Thyroid gland (tissue), 4 donors: Measurements from ENCODE around the gene KITLG. TPM values are rescaled to one million over a fixed set of nuclear protein-coding genes. Genes with fewer than 3 reads are reported as not detected.

Experiments used
- DNase-seq, 2 donors: peaks; one replicate each; pipeline ENCODE4 v3.0.0-alpha.2; 2019
- H3K27ac ChIP-seq, 3 donors: fragments of 200-600 bp; sonication (generic); 1 replicate in 2 of 3; 2 replicates in 1 of 3; pipeline ENCODE4 v1.5.1; 2016 to 2019; ENCODE audit warnings: mild to moderate bottlenecking in 1 of 3, moderate library complexity in 1 of 3
- H3K27me3 ChIP-seq: fragments of 200-600 bp; sonication (generic); one replicate; pipeline ENCODE4 v1.5.1; 2019
- H3K36me3 ChIP-seq, 2 donors: fragments of 200-600 bp; sonication (generic); one replicate each; pipeline ENCODE4 v1.5.1; 2016 to 2019
- H3K4me1 ChIP-seq, 2 donors: fragments of 200-600 bp; sonication (generic); one replicate each; pipeline ENCODE4 v1.5.1; 2017 to 2019
- H3K4me3 ChIP-seq, 3 donors: fragments of 200-600 bp; sonication (generic); replicated peaks in 1 of 3; 1 replicate in 2 of 3; 2 replicates in 1 of 3; pipeline ENCODE4 v1.5.1; 2016; ENCODE audit warnings: mild to moderate bottlenecking in 1 of 3
- H3K9me3 ChIP-seq: fragments of 200-600 bp; sonication (generic); one replicate; pipeline ENCODE4 v1.5.1; 2017
- POLR2A ChIP-seq, 2 donors: fragments of 450-650 bp; IDR thresholded peaks; one replicate each; pipeline ENCODE4 v1.6.1; 2017; ENCODE audit warnings: antibody characterized with exemption in 2 of 2, mild to moderate bottlenecking in 2 of 2, moderate library complexity in 1 of 2
- WGBS, 2 donors: methylation state at CpG; one replicate each; pipeline ENCODE4 v1.1.5; 2017; 5-methylcytosine and 5-hydroxymethylcytosine counted together
- intact Hi-C: fragments of 100-400 bp; cut with DNase I; formaldehyde crosslinking; loops from one replicate; pipeline ENCODE4 v1.15.1; 2023
- total RNA-seq, 4 donors: library from RNA; depleted of rRNA; stranded (reverse); fragments of >200 nt; gene quantifications; one replicate each; pipeline ENCODE4 v1.2.3, GENCODE V29; 2016
- TF ChIP-seq, protein P1 (sequence below), 6 experiments: fragments of 200-600 bp in 3 of 6; fragments of 450-650 bp in 3 of 6; sonication (generic) in 3 of 6; IDR thresholded peaks; one replicate each; pipeline ENCODE4 v1.5.1; 2016 to 2019; ENCODE audit warnings: antibody characterized with exemption in 6 of 6, mild to moderate bottlenecking in 2 of 6, inconsistent platforms in 1 of 6, moderate library complexity in 1 of 6

KITLG gene
- total RNA-seq, 4 donors from 2014 or later: 6.8 to 10.3 (median 8.4) TPM

DNA sequence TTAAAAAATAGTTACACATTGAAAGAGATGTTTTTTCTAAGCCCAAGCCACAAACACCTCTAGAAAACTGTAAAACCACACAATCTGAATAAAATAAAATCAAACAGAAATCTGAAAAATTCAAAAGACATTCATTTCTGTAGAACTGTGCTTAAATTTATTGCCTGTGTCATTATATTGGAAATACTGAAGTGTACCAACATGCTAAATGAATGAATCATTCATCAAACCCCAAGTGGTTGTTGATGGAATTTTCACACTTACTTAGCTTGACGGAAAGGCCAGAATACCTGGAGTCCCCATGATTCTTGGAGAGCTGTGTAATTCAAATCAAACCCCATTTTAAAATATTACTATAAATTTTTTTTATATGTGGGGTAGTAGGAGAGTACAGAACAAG, 2.7 kb downstream of the KITLG start:
- Histone ChIP-seq H3K36me3 (no peaks in the 10 kb centered on the region), H3K4me3 (no peak overlapping the region), H3K27me3 (no peaks in the 10 kb centered on the region), H3K4me1 (no peaks in the 10 kb centered on the region), H3K27ac (no peak overlapping the region), H3K9me3 (no peaks in the 10 kb centered on the region)
- intact Hi-C loops: no loop called here
- TF ChIP-seq, protein P1, sequence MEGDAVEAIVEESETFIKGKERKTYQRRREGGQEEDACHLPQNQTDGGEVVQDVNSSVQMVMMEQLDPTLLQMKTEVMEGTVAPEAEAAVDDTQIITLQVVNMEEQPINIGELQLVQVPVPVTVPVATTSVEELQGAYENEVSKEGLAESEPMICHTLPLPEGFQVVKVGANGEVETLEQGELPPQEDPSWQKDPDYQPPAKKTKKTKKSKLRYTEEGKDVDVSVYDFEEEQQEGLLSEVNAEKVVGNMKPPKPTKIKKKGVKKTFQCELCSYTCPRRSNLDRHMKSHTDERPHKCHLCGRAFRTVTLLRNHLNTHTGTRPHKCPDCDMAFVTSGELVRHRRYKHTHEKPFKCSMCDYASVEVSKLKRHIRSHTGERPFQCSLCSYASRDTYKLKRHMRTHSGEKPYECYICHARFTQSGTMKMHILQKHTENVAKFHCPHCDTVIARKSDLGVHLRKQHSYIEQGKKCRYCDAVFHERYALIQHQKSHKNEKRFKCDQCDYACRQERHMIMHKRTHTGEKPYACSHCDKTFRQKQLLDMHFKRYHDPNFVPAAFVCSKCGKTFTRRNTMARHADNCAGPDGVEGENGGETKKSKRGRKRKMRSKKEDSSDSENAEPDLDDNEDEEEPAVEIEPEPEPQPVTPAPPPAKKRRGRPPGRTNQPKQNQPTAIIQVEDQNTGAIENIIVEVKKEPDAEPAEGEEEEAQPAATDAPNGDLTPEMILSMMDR (IDR thresholded peaks at IDR 0.05): no peak
- TF ChIP-seq POLR2A (IDR thresholded peaks at IDR 0.05): no peak
- WGBS, 2 donors: 84 to 87% methylated on average over 1 of the region's 1 CpG
- no peak for DNase-seq

DNA sequence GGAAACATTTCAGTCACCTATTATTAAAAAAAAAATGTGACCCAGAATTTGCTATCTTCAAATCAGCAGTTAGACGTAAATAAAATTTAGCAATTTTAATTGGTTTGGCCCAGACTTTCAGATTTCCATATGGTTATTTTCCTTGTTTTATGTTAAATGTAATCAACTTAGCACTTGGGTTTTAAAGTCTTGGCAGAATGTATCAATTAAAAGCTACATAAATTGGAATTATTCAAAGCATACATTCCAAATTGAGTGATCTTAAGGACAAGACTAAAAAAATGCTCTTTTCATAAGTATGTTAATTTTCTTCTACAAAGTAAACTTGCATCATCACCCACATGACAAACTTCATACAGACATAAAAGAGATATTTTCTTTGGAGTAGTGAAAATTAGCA, 3.4 kb downstream of the KITLG start:
- no peaks in the 10 kb centered on the region for H3K27me3 ChIP-seq
- no peak overlapping the region for H3K27ac ChIP-seq
- intact Hi-C loops: no loop called here
- 85 to 90% methylated on average over 1 of the region's 1 CpG for WGBS, 2 donors
- no peaks in the 10 kb centered on the region for H3K4me1 ChIP-seq
- no peaks in the 10 kb centered on the region for H3K9me3 ChIP-seq
- no peak overlapping the region for H3K4me3 ChIP-seq
- H3K36me3 ChIP-seq: no peaks in the 10 kb centered on the region
- TF ChIP-seq, protein P1 (IDR thresholded peaks at IDR 0.05): no peak
- DNase-seq: no peak

DNA sequence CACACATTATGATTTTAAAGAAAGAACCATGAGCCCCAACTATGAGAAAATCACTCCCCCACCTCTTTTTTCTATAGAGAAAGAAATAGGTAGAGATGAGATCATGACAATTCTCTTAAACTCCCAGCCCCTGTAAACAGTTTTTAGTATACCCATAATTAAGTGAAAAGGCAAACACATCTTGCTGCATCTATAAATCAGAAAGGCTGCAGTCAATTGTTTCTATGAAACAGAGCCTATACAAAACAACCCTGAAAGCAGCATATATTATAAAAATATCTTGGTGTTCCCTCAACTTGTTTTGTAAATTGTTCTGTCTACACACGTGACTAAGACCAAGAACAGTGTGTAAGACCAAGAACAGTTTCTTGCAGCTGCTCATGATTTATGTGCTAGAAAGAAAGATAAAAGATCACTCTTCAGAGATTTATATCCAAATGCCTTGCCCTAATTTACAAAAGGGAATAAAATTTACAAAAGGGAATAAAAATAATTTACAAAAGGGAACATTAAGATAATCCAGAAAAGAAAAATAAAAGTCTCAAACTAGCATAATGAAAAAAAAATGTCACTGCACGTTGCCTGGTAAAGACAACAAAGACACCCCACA, 4.8 kb downstream of the KITLG start:
- H3K27ac ChIP-seq: no peak overlapping the region

DNA sequence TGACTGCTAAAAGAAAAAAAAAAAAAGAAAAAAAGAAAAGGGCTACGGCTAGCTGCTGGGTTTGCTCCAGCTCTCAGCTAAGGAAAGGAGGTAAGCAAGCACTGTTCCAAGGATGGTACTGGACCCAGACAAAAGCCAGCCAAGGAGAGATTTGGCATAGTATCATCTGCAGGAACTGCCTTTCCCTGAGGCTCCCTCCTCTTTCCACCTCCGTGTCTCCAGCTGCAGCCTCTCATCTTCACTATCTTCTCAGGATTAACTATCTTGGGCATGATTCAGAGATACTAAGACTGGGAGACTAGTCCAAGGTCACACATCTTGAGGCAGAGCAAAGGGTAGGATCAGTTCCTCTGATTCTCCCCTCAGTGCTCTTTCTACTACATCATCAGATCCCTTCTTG, 6.0 kb downstream of the KITLG start:
- H3K4me1 ChIP-seq: no peaks in the 10 kb centered on the region
- no peak overlapping the region for H3K27ac ChIP-seq
- H3K36me3 ChIP-seq: no peaks in the 10 kb centered on the region
- intact Hi-C loops: no loop called here
- TF ChIP-seq POLR2A (IDR thresholded peaks at IDR 0.05): no peak
- TF ChIP-seq, protein P1 (IDR thresholded peaks at IDR 0.05): no peak
- DNase-seq: no peak
- H3K9me3 ChIP-seq: no peaks in the 10 kb centered on the region
- no peaks in the 10 kb centered on the region for H3K27me3 ChIP-seq
- H3K4me3 ChIP-seq: no peak overlapping the region
- WGBS, 2 donors: 53 to 61% methylated on average over 2 of the region's 2 CpGs

More for the DNA sequence above, 4.8 kb downstream of the KITLG start:
- no peak for TF ChIP-seq POLR2A (IDR thresholded peaks at IDR 0.05)
- TF ChIP-seq, protein P1 (IDR thresholded peaks at IDR 0.05): no peak
- Histone ChIP-seq H3K4me1 (no peaks in the 10 kb centered on the region), H3K9me3 (no peaks in the 10 kb centered on the region), H3K36me3 (no peaks in the 10 kb centered on the region), H3K4me3 (no peak overlapping the region), H3K27me3 (no peaks in the 10 kb centered on the region)
- WGBS, 2 donors: 70 to 75% methylated on average over 2 of the region's 2 CpGs
- DNase-seq: no peak
- intact Hi-C loops: no loop called here

DNA sequence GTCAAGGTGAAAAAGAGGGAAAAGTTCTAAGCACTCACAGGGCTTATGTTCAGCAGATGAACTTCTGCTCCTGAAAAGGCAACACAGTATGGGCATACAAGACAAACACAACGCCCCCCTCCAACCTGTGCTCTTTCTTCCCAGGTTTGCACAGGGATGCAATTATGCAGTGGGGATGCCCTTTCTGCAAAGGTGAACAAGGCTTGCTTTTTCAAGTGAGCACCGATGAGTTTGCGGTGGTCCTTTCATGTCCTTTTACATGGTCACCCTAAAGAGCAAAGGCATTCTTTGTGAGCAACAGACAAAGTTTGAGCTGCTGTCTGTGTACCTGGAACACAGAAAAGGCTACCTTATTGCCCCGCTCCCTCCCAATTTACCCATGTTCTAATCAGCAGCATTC, 6.7 kb downstream of the KITLG start:
- Histone ChIP-seq H3K27ac (no peak overlapping the region), H3K36me3 (no peaks in the 10 kb centered on the region), H3K27me3 (no peaks in the 10 kb centered on the region), H3K4me1 (no peaks in the 10 kb centered on the region), H3K4me3 (no peak overlapping the region), H3K9me3 (no peaks in the 10 kb centered on the region)
- no peak for DNase-seq
- TF ChIP-seq, protein P1 (IDR thresholded peaks at IDR 0.05): no peak
- TF ChIP-seq POLR2A (IDR thresholded peaks at IDR 0.05): no peak
- WGBS, 2 donors: 72 to 85% methylated on average over 4 of the region's 4 CpGs
- intact Hi-C loops: no loop called here
